HCT116 (cell line): ENCODE measurements around the gene DHRS12. TPM values are rescaled to one million over a fixed set of nuclear protein-coding genes. Genes with fewer than 3 reads are reported as not detected.

Experiments used
- ATAC-seq: fragments of 200-7000 bp; cut with Tn5 transposase; 2 replicates; pipeline ENCODE4 v1.9.1; 2020; ENCODE audit warnings: mild to moderate bottlenecking, moderate library complexity
- BruUV-seq: library from RNA; stranded (reverse); fragments of 400-500 nt; replicated peaks from 2 replicates; lab custom pipeline; 2021; lab: Mats Ljungman, UMichigan
- CTCF ChIA-PET: fragments of 300-600 bp; sonication (Branson Sonifier 250); formaldehyde crosslinking; loops from one replicate; lab custom pipeline; 2021; ENCODE audit warnings: antibody characterized with exemption; lab: Charles Lee
- POLR2A ChIA-PET: fragments of 300-600, 350-600 bp; sonication (Branson Sonifier 250); formaldehyde crosslinking; loops from one replicate; lab custom pipeline; 2021; ENCODE audit warnings: antibody characterized with exemption; lab: Charles Lee
- RAD21 ChIA-PET, 2 experiments: fragments of 300-600 bp; sonication (Branson Sonifier 250); formaldehyde crosslinking; loops; one replicate each; lab custom pipeline; 2023; ENCODE audit warnings: low total read pairs in 2 of 2; ENCODE audit not compliant: uncharacterized antibody in 2 of 2, unreplicated experiment in 2 of 2, low non-redundant PET in 1 of 2; lab: Charles Lee
- DNase-seq: peaks from one replicate; pipeline ENCODE4 v3.0.0-alpha.2; 2010; ENCODE audit warnings: low read depth, low spot score
- H2AFZ ChIP-seq: fragments of 200-600 bp; shearing (Covaris generic), sonication (generic); 2 replicates; pipeline ENCODE4 v1.6.1; 2017; ENCODE audit warnings: low read depth, mixed run types, mixed read lengths, antibody characterized with exemption, low read length; ENCODE audit not compliant: poor library complexity, severe bottlenecking
- H3K27ac ChIP-seq: 2 replicates; pipeline ENCODE4 v1.5.1; 2012; ENCODE audit warnings: low read depth, low read length
- H3K27me3 ChIP-seq: fragments of 200-600 bp; sonication (generic); 2 replicates; pipeline ENCODE4 v1.6.1; 2016; ENCODE audit warnings: mixed run types, low read length, mixed read lengths; ENCODE audit not compliant: insufficient read depth
- H3K36me3 ChIP-seq, 2 experiments: fragments of 200-500 bp in 1 of 2; fragments of 200-600 bp in 1 of 2; sonication (Bioruptor generic) in 1 of 2; sonication (generic) in 1 of 2; 2 replicates each; pipeline versions ENCODE4 v1.5.1 to v1.6.1; 2014 to 2016; ENCODE audit warnings: low read length in 2 of 2, inconsistent platforms in 1 of 2, mixed read lengths in 1 of 2, mixed run types in 1 of 2; ENCODE audit not compliant: insufficient read depth in 2 of 2, control insufficient read depth in 1 of 2
- H3K4me1 ChIP-seq, 2 experiments: fragments of 200-600 bp in 1 of 2; sonication (generic) in 1 of 2; 2 replicates each; pipeline versions ENCODE4 v1.5.1 to v1.6.1; 2012 to 2017; ENCODE audit warnings: low read length in 2 of 2, inconsistent platforms in 1 of 2, mild to moderate bottlenecking in 1 of 2, mixed read lengths in 1 of 2, mixed run types in 1 of 2, moderate library complexity in 1 of 2; ENCODE audit not compliant: insufficient read depth in 2 of 2, control insufficient read depth in 1 of 2
- H3K4me2 ChIP-seq: fragments of 200-600 bp; sonication (generic); 2 replicates; pipeline ENCODE4 v1.6.1; 2017; ENCODE audit warnings: mixed run types, low read length, mixed read lengths
- H3K4me3 ChIP-seq, 2 experiments: fragments of 200-600 bp in 1 of 2; sonication (generic) in 1 of 2; replicated peaks in 1 of 2; 2 replicates each; pipeline ENCODE4 v1.5.1; 2011 to 2016; ENCODE audit warnings: low read length in 2 of 2, control low read depth in 1 of 2, low read depth in 1 of 2, mild to moderate bottlenecking in 1 of 2, mixed read lengths in 1 of 2, mixed run types in 1 of 2
- H3K79me2 ChIP-seq: fragments of 200-600 bp; sonication (generic); 2 replicates; pipeline ENCODE4 v1.6.1; 2017; ENCODE audit warnings: mild to moderate bottlenecking, mixed run types, low read length, moderate library complexity, mixed read lengths; ENCODE audit not compliant: insufficient read depth
- H3K9ac ChIP-seq: fragments of 200-600 bp; sonication (generic); 2 replicates; pipeline ENCODE4 v1.6.1; 2016; ENCODE audit warnings: low read length, mixed read lengths
- H3K9me2 ChIP-seq: fragments of 200-600 bp; sonication (generic), shearing (Covaris generic); 2 replicates; pipeline ENCODE4 v1.6.1; 2017; ENCODE audit warnings: mixed run types, mild to moderate bottlenecking, moderate library complexity; ENCODE audit not compliant: insufficient read depth
- H3K9me3 ChIP-seq, 2 experiments: fragments of 200-500 bp in 1 of 2; fragments of 200-600 bp in 1 of 2; sonication (Bioruptor generic) in 1 of 2; sonication (generic) in 1 of 2; 2 replicates each; pipeline ENCODE4 v1.6.1; 2014 to 2017; ENCODE audit warnings: low read length in 2 of 2, mixed read lengths in 2 of 2, inconsistent platforms in 1 of 2, low read depth in 1 of 2, mild to moderate bottlenecking in 1 of 2, mixed run types in 1 of 2, moderate library complexity in 1 of 2; ENCODE audit not compliant: control insufficient read depth in 1 of 2, insufficient read depth in 1 of 2
- H4K20me1 ChIP-seq: fragments of 200-600 bp; sonication (generic), shearing (Covaris generic); 2 replicates; pipeline ENCODE4 v1.6.1; 2017; ENCODE audit warnings: mixed run types, mild to moderate bottlenecking, moderate library complexity; ENCODE audit not compliant: insufficient read depth
- CBX3 ChIP-seq: IDR thresholded peaks from 2 replicates; pipeline ENCODE4 v1.6.1; 2012; ENCODE audit warnings: low read depth
- ELF1 ChIP-seq: IDR thresholded peaks from 2 replicates; pipeline ENCODE4 v1.6.1; 2012; ENCODE audit warnings: low read depth, borderline replicate concordance
- FOSL1 ChIP-seq: IDR thresholded peaks from 2 replicates; pipeline ENCODE4 v1.6.1; 2012; ENCODE audit warnings: low read depth
- POLR2A ChIP-seq: IDR thresholded peaks from 2 replicates; pipeline ENCODE4 v1.7.0; 2011; ENCODE audit warnings: borderline replicate concordance; ENCODE audit not compliant: insufficient read depth, insufficient read length; ENCODE audit errors: extremely low read depth
- SIN3A ChIP-seq: IDR thresholded peaks from 2 replicates; pipeline ENCODE4 v1.6.1; 2012; ENCODE audit warnings: low read depth
- SP1 ChIP-seq: IDR thresholded peaks from 2 replicates; pipeline ENCODE4 v1.6.1; 2012; ENCODE audit warnings: low read depth
- TCF7L2 ChIP-seq: IDR thresholded peaks from 2 replicates; pipeline ENCODE4 v1.7.0; 2011; ENCODE audit warnings: borderline replicate concordance, inconsistent platforms; ENCODE audit not compliant: insufficient read depth, insufficient read length; ENCODE audit errors: extremely low read depth
- YY1 ChIP-seq: IDR thresholded peaks from 2 replicates; pipeline ENCODE4 v1.6.1; 2011; ENCODE audit warnings: low read length, low read depth, moderate library complexity, mild to moderate bottlenecking; ENCODE audit not compliant: insufficient replicate concordance; ENCODE audit errors: extremely low read depth
- ZFX ChIP-seq: fragments of 450-650 bp; IDR thresholded peaks from 2 replicates; pipeline ENCODE4 v1.6.1; 2017
- ZNF274 ChIP-seq: fragments of 200-500 bp; sonication (Bioruptor generic); IDR thresholded peaks from 2 replicates; pipeline ENCODE4 v1.6.1; 2014; ENCODE audit warnings: mild to moderate bottlenecking, low read depth, low read length, inconsistent platforms
- intact Hi-C: fragments of 100-400 bp; cut with micrococcal nuclease; formaldehyde crosslinking; loops from 2 replicates; pipeline ENCODE4 v1.10.0; 2022
- total RNA-seq: library from RNA; stranded (reverse); gene quantifications from one replicate; pipeline ENCODE4 v1.2.1, GENCODE V29; 2021; ENCODE audit not compliant: unreplicated experiment
- TF ChIP-seq, protein P1 (sequence below): IDR thresholded peaks from 2 replicates; pipeline ENCODE4 v1.6.1; 2011; ENCODE audit warnings: mild to moderate bottlenecking, low read length, moderate library complexity; ENCODE audit not compliant: insufficient replicate concordance; ENCODE audit errors: extremely low read depth
- TF ChIP-seq, protein P2 (sequence below): IDR thresholded peaks from 2 replicates; pipeline ENCODE4 v1.6.1; 2012; ENCODE audit warnings: low read depth

Gene DHRS12
- total RNA-seq, 1 experiment from 2014 or later: 3.9 TPM

DNA sequence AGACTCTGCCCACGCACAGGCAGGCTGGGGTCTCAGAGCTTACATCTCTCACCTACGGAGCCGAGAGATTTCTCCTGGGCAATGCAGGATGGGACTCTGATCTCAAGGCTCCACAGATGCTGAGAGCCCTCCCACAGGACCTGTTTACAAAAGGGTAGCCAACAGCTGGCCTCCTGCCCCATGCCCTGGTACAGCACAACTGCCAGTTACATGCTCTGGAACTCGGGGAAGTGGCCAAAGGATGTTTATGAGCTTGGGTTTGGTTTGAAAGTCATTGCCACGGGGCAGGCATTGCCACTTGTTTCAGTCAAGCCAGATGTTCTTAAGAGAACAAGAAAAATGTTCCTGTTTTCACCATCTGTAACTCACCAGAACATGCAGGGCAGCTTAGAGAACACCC, 3.5 kb downstream of the DHRS12 start:
- no TSS peak for BruUV-seq
- no peaks in the 10 kb centered on the region for H4K20me1 ChIP-seq
- no peak for TF ChIP-seq SIN3A
- no peak for TF ChIP-seq ELF1
- TF ChIP-seq, protein P1, sequence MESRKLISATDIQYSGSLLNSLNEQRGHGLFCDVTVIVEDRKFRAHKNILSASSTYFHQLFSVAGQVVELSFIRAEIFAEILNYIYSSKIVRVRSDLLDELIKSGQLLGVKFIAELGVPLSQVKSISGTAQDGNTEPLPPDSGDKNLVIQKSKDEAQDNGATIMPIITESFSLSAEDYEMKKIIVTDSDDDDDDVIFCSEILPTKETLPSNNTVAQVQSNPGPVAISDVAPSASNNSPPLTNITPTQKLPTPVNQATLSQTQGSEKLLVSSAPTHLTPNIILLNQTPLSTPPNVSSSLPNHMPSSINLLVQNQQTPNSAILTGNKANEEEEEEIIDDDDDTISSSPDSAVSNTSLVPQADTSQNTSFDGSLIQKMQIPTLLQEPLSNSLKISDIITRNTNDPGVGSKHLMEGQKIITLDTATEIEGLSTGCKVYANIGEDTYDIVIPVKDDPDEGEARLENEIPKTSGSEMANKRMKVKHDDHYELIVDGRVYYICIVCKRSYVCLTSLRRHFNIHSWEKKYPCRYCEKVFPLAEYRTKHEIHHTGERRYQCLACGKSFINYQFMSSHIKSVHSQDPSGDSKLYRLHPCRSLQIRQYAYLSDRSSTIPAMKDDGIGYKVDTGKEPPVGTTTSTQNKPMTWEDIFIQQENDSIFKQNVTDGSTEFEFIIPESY: no peak
- no peaks in the 10 kb centered on the region for H3K36me3 ChIP-seq
- no peak overlapping the region for H3K4me2 ChIP-seq
- DNase-seq: no peak
- intact Hi-C loops: loop anchor here (5.0 kb wide), 1 partner anchor 652 kb away; the partner anchor contains the start of gene VPS36
- no peaks in the 10 kb centered on the region for H3K9me2 ChIP-seq
- ChIA-PET POLR2A (interaction anchor here (0.8 to 2.6 kb wide), 2 partner anchors 348 to 357 kb away, joined by 3 to 9 read pairs; partner anchors contain the start of gene INTS6), CTCF (interaction anchor here (1.2 kb wide), 3 partner anchors 327 to 675 kb away, joined by 3 to 6 read pairs (median 4); no protein-coding TSS in a partner anchor), RAD21 (no interaction called here)
- H3K79me2 ChIP-seq: no peaks in the 10 kb centered on the region
- peaks cover 22 to 37% of the 10 kb centered on the region in 2 experiments for H3K4me1 ChIP-seq
- no peaks in the 10 kb centered on the region for H3K9me3 ChIP-seq
- ATAC-seq: no peak
- H3K27me3 ChIP-seq: no peaks in the 10 kb centered on the region
- H3K4me3 ChIP-seq: no peak overlapping the region
- H2AFZ ChIP-seq: no peak overlapping the region
- H3K27ac ChIP-seq: no peak overlapping the region
- H3K9ac ChIP-seq: no peak overlapping the region

DNA sequence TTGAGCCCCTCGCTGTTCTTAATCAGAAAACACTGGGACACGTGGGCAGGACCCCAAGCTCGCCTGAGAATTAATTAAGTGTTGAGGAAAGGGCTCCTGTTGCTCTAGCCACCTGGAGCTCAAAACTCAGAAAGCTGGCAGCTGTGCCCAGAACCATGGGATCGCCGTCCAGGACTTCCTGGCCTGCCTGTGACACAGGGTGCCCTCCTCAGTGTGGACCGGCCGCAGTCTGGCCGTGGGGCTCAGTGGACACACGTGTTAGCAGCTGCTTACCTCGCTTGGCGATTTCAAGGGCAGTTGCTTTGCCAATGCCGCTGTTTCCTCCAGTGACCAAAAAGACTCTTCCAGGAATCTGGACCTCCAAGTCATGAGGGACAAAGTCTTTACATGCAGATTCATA, 4.7 kb downstream of the DHRS12 start:
- intact Hi-C loops: loop anchor here (5.0 kb wide), 2 partner anchors 217 to 577 kb away; partner anchors contain the start of genes FAM124A and WDFY2
- no peak for ATAC-seq
- POLR2A ChIA-PET: no interaction called here
- no peak overlapping the region for H3K27ac ChIP-seq
- DNase-seq: no peak
- H3K9me3 ChIP-seq: no peaks in the 10 kb centered on the region
- H3K79me2 ChIP-seq: no peaks in the 10 kb centered on the region
- no peak overlapping the region for H3K9ac ChIP-seq
- no peak overlapping the region for H2AFZ ChIP-seq
- no peak overlapping the region for H3K4me2 ChIP-seq
- no peak overlapping the region for H3K4me3 ChIP-seq
- TF ChIP-seq SP1: no peak
- TF ChIP-seq CBX3: no peak
- TF ChIP-seq ZFX: no peak
- TF ChIP-seq POLR2A: no peak
- TF ChIP-seq, protein P2, sequence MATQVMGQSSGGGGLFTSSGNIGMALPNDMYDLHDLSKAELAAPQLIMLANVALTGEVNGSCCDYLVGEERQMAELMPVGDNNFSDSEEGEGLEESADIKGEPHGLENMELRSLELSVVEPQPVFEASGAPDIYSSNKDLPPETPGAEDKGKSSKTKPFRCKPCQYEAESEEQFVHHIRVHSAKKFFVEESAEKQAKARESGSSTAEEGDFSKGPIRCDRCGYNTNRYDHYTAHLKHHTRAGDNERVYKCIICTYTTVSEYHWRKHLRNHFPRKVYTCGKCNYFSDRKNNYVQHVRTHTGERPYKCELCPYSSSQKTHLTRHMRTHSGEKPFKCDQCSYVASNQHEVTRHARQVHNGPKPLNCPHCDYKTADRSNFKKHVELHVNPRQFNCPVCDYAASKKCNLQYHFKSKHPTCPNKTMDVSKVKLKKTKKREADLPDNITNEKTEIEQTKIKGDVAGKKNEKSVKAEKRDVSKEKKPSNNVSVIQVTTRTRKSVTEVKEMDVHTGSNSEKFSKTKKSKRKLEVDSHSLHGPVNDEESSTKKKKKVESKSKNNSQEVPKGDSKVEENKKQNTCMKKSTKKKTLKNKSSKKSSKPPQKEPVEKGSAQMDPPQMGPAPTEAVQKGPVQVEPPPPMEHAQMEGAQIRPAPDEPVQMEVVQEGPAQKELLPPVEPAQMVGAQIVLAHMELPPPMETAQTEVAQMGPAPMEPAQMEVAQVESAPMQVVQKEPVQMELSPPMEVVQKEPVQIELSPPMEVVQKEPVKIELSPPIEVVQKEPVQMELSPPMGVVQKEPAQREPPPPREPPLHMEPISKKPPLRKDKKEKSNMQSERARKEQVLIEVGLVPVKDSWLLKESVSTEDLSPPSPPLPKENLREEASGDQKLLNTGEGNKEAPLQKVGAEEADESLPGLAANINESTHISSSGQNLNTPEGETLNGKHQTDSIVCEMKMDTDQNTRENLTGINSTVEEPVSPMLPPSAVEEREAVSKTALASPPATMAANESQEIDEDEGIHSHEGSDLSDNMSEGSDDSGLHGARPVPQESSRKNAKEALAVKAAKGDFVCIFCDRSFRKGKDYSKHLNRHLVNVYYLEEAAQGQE: no peak
- no peak for TF ChIP-seq YY1
- TF ChIP-seq FOSL1: no peak
- TF ChIP-seq ELF1: no peak
- no peak for TF ChIP-seq TCF7L2
- TF ChIP-seq ZNF274: no peak
- TF ChIP-seq, all 23 proteins: peak for 0
- Histone ChIP-seq H3K27me3 (no peaks in the 10 kb centered on the region), H3K4me1 (peaks cover 22 to 29% of the 10 kb centered on the region in 2 experiments), H3K9me2 (no peaks in the 10 kb centered on the region), H3K36me3 (no peaks in the 10 kb centered on the region), H4K20me1 (no peaks in the 10 kb centered on the region)
- BruUV-seq: no TSS peak
- ChIA-PET CTCF (interaction anchor here (1.1 to 5.4 kb wide), 5 partner anchors 366 to 674 kb away, joined by 3 to 90 read pairs (median 41); no protein-coding TSS in a partner anchor), RAD21 (interaction anchor here in 1 of 2 experiments (1.9 kb wide), 1 partner anchor 513 kb away, joined by 8 read pairs; no protein-coding TSS in a partner anchor)
